ENCODE data around the gene PHRF1. TPM values are rescaled to one million over a fixed set of nuclear protein-coding genes. Genes with fewer than 3 reads are reported as not detected.

PHRF1 gene
- total RNA-seq, 1 donor from 2014 or later, result 38.3 TPM

- Mint-ChIP-seq H3K4me1 (ENCODE audit: low read depth, unreplicated experiment) (peaks cover 4% of the 10 kb centered on the region), H3K36me3 (ENCODE audit: low read depth, unreplicated experiment) (peaks cover 2% of the 10 kb centered on the region), H3K9me3 (ENCODE audit: unreplicated experiment) (no peaks in the 10 kb centered on the region), H3K4me3 (ENCODE audit: unreplicated experiment) (no peak overlapping the region), H3K27me3 (ENCODE audit: low read depth, unreplicated experiment) (peaks cover 6% of the 10 kb centered on the region), H3K27ac (ENCODE audit: unreplicated experiment) (no peak overlapping the region)
- H4K20me1 ChIP-seq (ENCODE audit: insufficient read depth, low read length), result peaks cover 17% of the 10 kb centered on the region
- H3K4me3 ChIP-seq (ENCODE audit: insufficient read depth, low read depth, low read length), result peak overlapping the region; percentile 33
- FAIRE-seq, result no peak
- H2AFZ ChIP-seq (ENCODE audit: low read depth, low read length), result peak overlapping the region; percentile 86
- peaks cover 26% of the 10 kb centered on the region for H3K4me1 ChIP-seq (ENCODE audit: insufficient read depth, low read length)
- no peak for TF ChIP-seq CTCF (IDR thresholded peaks at IDR 0.05; ENCODE audit: insufficient read depth, low read depth, low read length)
- H3K9ac ChIP-seq (ENCODE audit: low read length), result peak overlapping the region; percentile 44
- no peak for DNase-seq (ENCODE audit: low read depth)
- H3K79me2 ChIP-seq (ENCODE audit: insufficient read depth, low read length), result peaks cover 20% of the 10 kb centered on the region
- H3K9me3 ChIP-seq (ENCODE audit: insufficient read depth, low read depth, low read length), result no peaks in the 10 kb centered on the region
- H3K4me2 ChIP-seq (ENCODE audit: low read length), result peak overlapping the region; percentile 86
- H3K27ac ChIP-seq (ENCODE audit: low read depth, low read length), result peak overlapping the region; percentile 9
- no peaks in the 10 kb centered on the region for H3K36me3 ChIP-seq (ENCODE audit: insufficient read depth, low read length)
- no peaks in the 10 kb centered on the region for H3K27me3 ChIP-seq (ENCODE audit: insufficient read depth, low read length)
Measured at GRCh38 chr11:537622-538430, 38.4 kb upstream of the PHRF1 start.

- FAIRE-seq (no peak), DNase-seq (ENCODE audit: low read depth) (no peak)
- no peak overlapping the region for H3K4me3 Mint-ChIP-seq (ENCODE audit: unreplicated experiment)
- no peak overlapping the region for H3K27ac ChIP-seq (ENCODE audit: low read depth, low read length)
- peaks cover 4% of the 10 kb centered on the region for H3K4me1 Mint-ChIP-seq (ENCODE audit: low read depth, unreplicated experiment)
- H3K79me2 ChIP-seq (ENCODE audit: insufficient read depth, low read length), result peaks cover 14% of the 10 kb centered on the region
- H3K4me1 ChIP-seq (ENCODE audit: insufficient read depth, low read length), result peaks cover 26% of the 10 kb centered on the region
- H3K27ac Mint-ChIP-seq (ENCODE audit: unreplicated experiment), result no peak overlapping the region
- TF ChIP-seq EZH2 (IDR thresholded peaks at IDR 0.05; ENCODE audit: insufficient read depth, low read length) (no peak), CTCF (IDR thresholded peaks at IDR 0.05; ENCODE audit: insufficient read depth, low read depth, low read length) (no peak)
- H3K9ac ChIP-seq (ENCODE audit: low read length), result no peak overlapping the region
- no peak overlapping the region for H3K4me3 ChIP-seq (ENCODE audit: insufficient read depth, low read depth, low read length)
- no peaks in the 10 kb centered on the region for H3K9me3 Mint-ChIP-seq (ENCODE audit: unreplicated experiment)
- no peak overlapping the region for H2AFZ ChIP-seq (ENCODE audit: low read depth, low read length)
- peaks cover 6% of the 10 kb centered on the region for H3K27me3 Mint-ChIP-seq (ENCODE audit: low read depth, unreplicated experiment)
- H3K27me3 ChIP-seq (ENCODE audit: insufficient read depth, low read length), result no peaks in the 10 kb centered on the region
- no peaks in the 10 kb centered on the region for H3K9me3 ChIP-seq (ENCODE audit: insufficient read depth, low read depth, low read length)
- no peak overlapping the region for H3K4me2 ChIP-seq (ENCODE audit: low read length)
- H3K36me3 Mint-ChIP-seq (ENCODE audit: low read depth, unreplicated experiment), result peaks cover 2% of the 10 kb centered on the region
- peaks cover 13% of the 10 kb centered on the region for H4K20me1 ChIP-seq (ENCODE audit: insufficient read depth, low read length)
- no peaks in the 10 kb centered on the region for H3K36me3 ChIP-seq (ENCODE audit: insufficient read depth, low read length)
Measured at GRCh38 chr11:538431-539051, 37.7 kb upstream of the PHRF1 start.
